ENCODE results near the gene PIGM. TPM values are rescaled to one million over a fixed set of nuclear protein-coding genes. Genes with fewer than 3 reads are reported as not detected.

Gene PIGM
- total RNA-seq, 1 donor from 2014 or later: 5.5 TPM

- Mint-ChIP-seq H3K9me3 (no peaks in the 10 kb centered on the region), H3K36me3 (ENCODE audit: low read depth) (no peaks in the 10 kb centered on the region), H3K4me3 (no peak overlapping the region), H3K27me3 (peaks cover 38% of the 10 kb centered on the region), H3K27ac (no peak overlapping the region), H3K4me1 (no peaks in the 10 kb centered on the region)
- intact Hi-C loops (cut with micrococcal nuclease): no loop called here
- DNase-seq: no peak
Measured at GRCh38 chr1:159983681-159984080, 48.1 kb downstream of the PIGM start.

DNA sequence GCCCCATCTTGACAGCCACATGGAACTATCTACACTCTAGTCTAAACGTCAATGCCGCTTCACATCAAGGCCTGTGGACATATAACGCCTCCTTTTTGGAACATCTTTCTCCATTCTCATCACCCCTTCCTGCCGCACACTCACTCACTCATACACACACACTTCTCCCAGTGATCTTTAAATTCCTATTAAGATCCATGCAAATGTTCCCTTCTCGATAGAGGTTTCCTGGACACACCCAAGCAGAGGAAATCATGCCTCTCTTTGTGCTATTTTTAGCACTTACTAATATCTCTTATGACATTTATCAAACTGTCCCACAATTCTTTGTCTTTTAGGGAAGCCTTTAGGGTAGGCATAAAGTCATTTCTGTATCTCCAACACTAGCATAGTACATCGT lies 49.5 kb downstream of the PIGM start:
- intact Hi-C loops (cut with micrococcal nuclease): no loop called here

DNA sequence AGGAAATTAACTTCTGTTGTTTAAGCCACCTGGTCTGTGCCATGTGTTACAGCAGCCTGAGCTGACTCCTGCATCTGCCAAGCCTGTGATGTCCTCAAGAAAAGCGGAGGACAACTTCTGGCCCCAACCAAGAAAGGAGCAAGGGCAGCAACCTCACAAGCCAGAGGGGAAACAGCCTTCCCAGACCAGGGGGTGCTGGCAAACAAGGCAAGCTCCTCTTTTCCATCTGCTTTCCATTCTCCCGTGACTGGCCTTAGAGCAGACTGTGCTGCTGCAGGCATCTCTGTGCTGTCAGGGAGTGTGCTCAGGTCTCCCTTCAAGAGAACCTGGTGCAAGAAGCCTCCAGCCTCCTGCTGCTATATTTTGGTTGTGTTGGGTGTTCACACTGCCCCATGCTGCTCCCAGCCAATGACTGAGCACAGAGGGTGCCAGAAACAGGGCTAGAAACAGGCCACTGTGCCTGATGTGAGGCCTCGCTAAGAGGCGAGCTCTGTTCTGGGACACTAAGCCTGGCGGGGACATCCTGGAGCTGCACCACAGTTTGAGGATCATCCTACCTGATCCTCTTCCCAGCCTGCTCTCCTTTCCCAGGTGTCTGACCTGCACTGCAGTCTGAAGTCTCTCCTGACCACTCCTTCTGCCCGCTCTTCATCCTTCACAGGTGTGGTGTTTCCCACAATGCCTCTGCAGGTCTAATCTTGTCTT lies 50.3 kb downstream of the PIGM start:
- H3K9me3 Mint-ChIP-seq: no peaks in the 10 kb centered on the region
- no peak for DNase-seq
- H3K36me3 Mint-ChIP-seq (ENCODE audit: low read depth): no peaks in the 10 kb centered on the region
- H3K27ac Mint-ChIP-seq: no peak overlapping the region
- H3K4me1 Mint-ChIP-seq: no peaks in the 10 kb centered on the region
- peaks cover 45% of the 10 kb centered on the region for H3K27me3 Mint-ChIP-seq
- intact Hi-C loops (cut with micrococcal nuclease): no loop called here
- no peak overlapping the region for H3K4me3 Mint-ChIP-seq

More for the DNA sequence above, 49.5 kb downstream of the PIGM start:
- H3K4me3 Mint-ChIP-seq: no peak overlapping the region
- H3K27ac Mint-ChIP-seq: no peak overlapping the region
- no peak for DNase-seq
- peaks cover 40% of the 10 kb centered on the region for H3K27me3 Mint-ChIP-seq
- H3K36me3 Mint-ChIP-seq (ENCODE audit: low read depth): no peaks in the 10 kb centered on the region
- H3K4me1 Mint-ChIP-seq: no peaks in the 10 kb centered on the region
- H3K9me3 Mint-ChIP-seq: no peaks in the 10 kb centered on the region

GRCh38 chr1:159980786-159981185 lies 51.0 kb downstream of the PIGM start:
- Mint-ChIP-seq H3K9me3 (no peaks in the 10 kb centered on the region), H3K27me3 (peaks cover 44% of the 10 kb centered on the region), H3K36me3 (ENCODE audit: low read depth) (no peaks in the 10 kb centered on the region), H3K4me1 (no peaks in the 10 kb centered on the region), H3K4me3 (no peak overlapping the region), H3K27ac (no peak overlapping the region)
- intact Hi-C loops (cut with micrococcal nuclease): no loop called here
- DNase-seq: no peak

GRCh38 chr1:159980076-159980475 lies 51.7 kb downstream of the PIGM start:
- H3K9me3 Mint-ChIP-seq: no peaks in the 10 kb centered on the region
- no peaks in the 10 kb centered on the region for H3K36me3 Mint-ChIP-seq (ENCODE audit: low read depth)
- no peaks in the 10 kb centered on the region for H3K4me1 Mint-ChIP-seq
- H3K27ac Mint-ChIP-seq: no peak overlapping the region
- DNase-seq: no peak
- H3K27me3 Mint-ChIP-seq: peaks cover 42% of the 10 kb centered on the region
- H3K4me3 Mint-ChIP-seq: no peak overlapping the region
- intact Hi-C loops (cut with micrococcal nuclease): no loop called here

GRCh38 chr1:159979257-159979656 lies 52.5 kb downstream of the PIGM start:
- H3K36me3 Mint-ChIP-seq (ENCODE audit: low read depth): no peaks in the 10 kb centered on the region
- no peak overlapping the region for H3K27ac Mint-ChIP-seq
- no peak overlapping the region for H3K4me3 Mint-ChIP-seq
- DNase-seq: no peak
- H3K9me3 Mint-ChIP-seq: no peaks in the 10 kb centered on the region
- peaks cover 39% of the 10 kb centered on the region for H3K27me3 Mint-ChIP-seq
- intact Hi-C loops (cut with micrococcal nuclease): no loop called here
- H3K4me1 Mint-ChIP-seq: no peaks in the 10 kb centered on the region

- intact Hi-C loops (cut with micrococcal nuclease): no loop called here
- no peaks in the 10 kb centered on the region for H3K9me3 Mint-ChIP-seq
- DNase-seq: no peak
- H3K27me3 Mint-ChIP-seq: peaks cover 31% of the 10 kb centered on the region
- H3K4me3 Mint-ChIP-seq: no peak overlapping the region
- no peaks in the 10 kb centered on the region for H3K36me3 Mint-ChIP-seq (ENCODE audit: low read depth)
- H3K27ac Mint-ChIP-seq: no peak overlapping the region
- no peaks in the 10 kb centered on the region for H3K4me1 Mint-ChIP-seq
Measured at GRCh38 chr1:159978107-159978398, 53.7 kb downstream of the PIGM start.

- no peak overlapping the region for H3K27ac Mint-ChIP-seq
Measured at GRCh38 chr1:159977364-159978106, 54.3 kb downstream of the PIGM start.

More at GRCh38 chr1:159977364-159978106, 54.3 kb downstream of the PIGM start:
- peaks cover 30% of the 10 kb centered on the region for H3K27me3 Mint-ChIP-seq
- no peaks in the 10 kb centered on the region for H3K36me3 Mint-ChIP-seq (ENCODE audit: low read depth)
- no peaks in the 10 kb centered on the region for H3K4me1 Mint-ChIP-seq
- no peak overlapping the region for H3K4me3 Mint-ChIP-seq
- intact Hi-C loops (cut with micrococcal nuclease): no loop called here
- DNase-seq: no peak
- no peaks in the 10 kb centered on the region for H3K9me3 Mint-ChIP-seq

Other genes starting within 250 kb of the PIGM start
- not detected in 2 replicates for gene FCRL6, start 229.6 kb downstream of the PIGM start, total RNA-seq
- gene SLAMF8, start 205.1 kb downstream of the PIGM start, total RNA-seq: 1.1 and 1.2 TPM in 2 replicates
- gene VSIG8, start 169.3 kb downstream of the PIGM start, total RNA-seq: not detected in 2 replicates
- gene CFAP45, start 131.8 kb downstream of the PIGM start, total RNA-seq: 1.5 TPM in 2 replicates
- 488 and 517 TPM in 2 replicates for gene TAGLN2, start 106.5 kb downstream of the PIGM start, total RNA-seq
- gene IGSF9, start 86.4 kb downstream of the PIGM start, total RNA-seq: not detected in 2 replicates
- gene SLAMF9, start 77.8 kb downstream of the PIGM start, total RNA-seq: not detected in 2 replicates
- not detected in 2 replicates for gene KCNJ10, start 38.2 kb upstream of the PIGM start, total RNA-seq
- not detected in 2 replicates for gene KCNJ9, start 49.5 kb upstream of the PIGM start, total RNA-seq
- 25.3 and 26.7 TPM in 2 replicates for gene IGSF8, start 66.6 kb upstream of the PIGM start, total RNA-seq
- gene ATP1A2, start 83.8 kb upstream of the PIGM start, total RNA-seq: not detected in 2 replicates
- gene ATP1A4, start 119.6 kb upstream of the PIGM start, total RNA-seq: not detected in 2 replicates
- gene CASQ1, start 158.6 kb upstream of the PIGM start, total RNA-seq: not detected in 2 replicates
- gene PEA15, start 173.4 kb upstream of the PIGM start, total RNA-seq: 70.2 and 70.9 TPM in 2 replicates
- 117 and 121 TPM in 2 replicates for gene DCAF8, start 230.6 kb upstream of the PIGM start, total RNA-seq